Endothelial cell (in vitro differentiated cells): Measurements from ENCODE around the gene UBAC2. TPM values are rescaled to one million over a fixed set of nuclear protein-coding genes. Genes with fewer than 3 reads are reported as not detected.
"Not testable (repeated sequence)": the region's sequence is repeated elsewhere in the genome, so short reads cannot be mapped to it uniquely, and the experiment has no call there.

ENCODE experiments used
- DNase-seq: peaks from one replicate; pipeline ENCODE4 v3.0.0; 2021; ENCODE audit warnings: low spot score
- H3K27ac Mint-ChIP-seq: one replicate; pipeline ENCODE4 v1.8.0; 2021; ENCODE audit warnings: mixed read lengths, inconsistent platforms; ENCODE audit not compliant: unreplicated experiment
- H3K27me3 Mint-ChIP-seq: one replicate; pipeline ENCODE4 v1.8.0; 2021; ENCODE audit warnings: mild to moderate bottlenecking, moderate library complexity, mixed read lengths, inconsistent platforms; ENCODE audit not compliant: unreplicated experiment
- H3K36me3 Mint-ChIP-seq: one replicate; pipeline ENCODE4 v1.8.0; 2021; ENCODE audit warnings: mild to moderate bottlenecking, low read depth, mixed read lengths, inconsistent platforms; ENCODE audit not compliant: unreplicated experiment
- H3K4me1 Mint-ChIP-seq: one replicate; pipeline ENCODE4 v1.8.0; 2021; ENCODE audit warnings: mild to moderate bottlenecking, mixed read lengths, inconsistent platforms; ENCODE audit not compliant: unreplicated experiment
- H3K4me3 Mint-ChIP-seq: one replicate; pipeline ENCODE4 v1.8.0; 2021; ENCODE audit warnings: mild to moderate bottlenecking, mixed read lengths, inconsistent platforms; ENCODE audit not compliant: unreplicated experiment
- H3K9me3 Mint-ChIP-seq: one replicate; pipeline ENCODE4 v1.8.0; 2021; ENCODE audit warnings: mixed read lengths, inconsistent platforms; ENCODE audit not compliant: unreplicated experiment
- total RNA-seq: library from RNA; stranded (reverse); fragmentation: NEBNext Ultra II Directional; extraction: Animal tissue kit (Norgen Biotek cat#: 25700); gene quantifications from one replicate; pipeline ENCODE4 v1.2.1, GENCODE V29; 2021; ENCODE audit not compliant: unreplicated experiment
- TF ChIP-seq, protein P1 (sequence below): fragments of 200-600 bp; sonication (generic); IDR thresholded peaks from one replicate; pipeline ENCODE4 v1.5.0; 2021; ENCODE audit warnings: antibody characterized with exemption; ENCODE audit not compliant: unreplicated experiment

Gene UBAC2
- total RNA-seq, 1 donor from 2014 or later, result 58.6 TPM

DNA sequence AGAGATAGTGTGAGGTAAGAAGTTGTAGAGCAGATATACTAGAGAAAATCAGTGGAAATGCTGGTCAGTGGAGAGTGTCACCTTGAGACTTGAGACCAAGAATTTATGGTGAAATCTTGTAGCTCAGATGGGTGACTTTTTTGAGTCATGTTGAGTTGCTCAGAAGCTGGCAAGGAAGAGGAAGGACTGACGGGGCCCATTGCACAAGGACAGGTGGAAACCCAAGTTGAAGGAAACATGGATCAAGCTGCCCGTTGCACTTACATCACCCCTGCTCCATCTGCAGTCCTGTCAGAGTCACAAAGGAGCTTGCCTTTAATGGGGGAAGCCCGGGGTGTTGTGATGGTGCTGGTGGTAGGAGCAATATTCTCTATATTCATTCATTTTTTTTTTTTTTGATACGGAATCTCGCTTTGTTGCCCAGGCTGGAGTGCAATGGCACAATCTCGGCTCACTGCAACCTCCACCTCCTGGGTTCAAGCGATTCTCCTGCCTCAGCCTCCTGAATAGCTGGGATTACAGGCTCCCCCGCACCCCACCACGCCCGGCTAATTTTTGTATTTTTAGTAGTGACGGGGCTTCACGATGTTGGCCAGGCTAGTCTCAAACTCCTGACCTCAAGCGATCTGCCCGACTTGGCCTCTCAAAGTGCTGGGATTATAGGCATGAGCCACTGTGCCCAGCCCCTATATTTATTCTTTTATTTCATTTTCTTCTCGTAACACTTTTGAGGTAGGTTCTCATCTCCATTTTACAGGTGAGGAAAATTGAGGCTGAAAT, 27.4 kb downstream of the UBAC2 start:
- peaks cover 12% of the 10 kb centered on the region for H3K4me1 Mint-ChIP-seq
- no peak overlapping the region for H3K4me3 Mint-ChIP-seq
- no peak for DNase-seq
- peaks cover 2% of the 10 kb centered on the region for H3K27me3 Mint-ChIP-seq
- TF ChIP-seq, protein P1, sequence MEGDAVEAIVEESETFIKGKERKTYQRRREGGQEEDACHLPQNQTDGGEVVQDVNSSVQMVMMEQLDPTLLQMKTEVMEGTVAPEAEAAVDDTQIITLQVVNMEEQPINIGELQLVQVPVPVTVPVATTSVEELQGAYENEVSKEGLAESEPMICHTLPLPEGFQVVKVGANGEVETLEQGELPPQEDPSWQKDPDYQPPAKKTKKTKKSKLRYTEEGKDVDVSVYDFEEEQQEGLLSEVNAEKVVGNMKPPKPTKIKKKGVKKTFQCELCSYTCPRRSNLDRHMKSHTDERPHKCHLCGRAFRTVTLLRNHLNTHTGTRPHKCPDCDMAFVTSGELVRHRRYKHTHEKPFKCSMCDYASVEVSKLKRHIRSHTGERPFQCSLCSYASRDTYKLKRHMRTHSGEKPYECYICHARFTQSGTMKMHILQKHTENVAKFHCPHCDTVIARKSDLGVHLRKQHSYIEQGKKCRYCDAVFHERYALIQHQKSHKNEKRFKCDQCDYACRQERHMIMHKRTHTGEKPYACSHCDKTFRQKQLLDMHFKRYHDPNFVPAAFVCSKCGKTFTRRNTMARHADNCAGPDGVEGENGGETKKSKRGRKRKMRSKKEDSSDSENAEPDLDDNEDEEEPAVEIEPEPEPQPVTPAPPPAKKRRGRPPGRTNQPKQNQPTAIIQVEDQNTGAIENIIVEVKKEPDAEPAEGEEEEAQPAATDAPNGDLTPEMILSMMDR, result no peak
- peaks cover 3% of the 10 kb centered on the region for H3K36me3 Mint-ChIP-seq
- no peak overlapping the region for H3K27ac Mint-ChIP-seq
- H3K9me3 Mint-ChIP-seq, result no peaks in the 10 kb centered on the region

DNA sequence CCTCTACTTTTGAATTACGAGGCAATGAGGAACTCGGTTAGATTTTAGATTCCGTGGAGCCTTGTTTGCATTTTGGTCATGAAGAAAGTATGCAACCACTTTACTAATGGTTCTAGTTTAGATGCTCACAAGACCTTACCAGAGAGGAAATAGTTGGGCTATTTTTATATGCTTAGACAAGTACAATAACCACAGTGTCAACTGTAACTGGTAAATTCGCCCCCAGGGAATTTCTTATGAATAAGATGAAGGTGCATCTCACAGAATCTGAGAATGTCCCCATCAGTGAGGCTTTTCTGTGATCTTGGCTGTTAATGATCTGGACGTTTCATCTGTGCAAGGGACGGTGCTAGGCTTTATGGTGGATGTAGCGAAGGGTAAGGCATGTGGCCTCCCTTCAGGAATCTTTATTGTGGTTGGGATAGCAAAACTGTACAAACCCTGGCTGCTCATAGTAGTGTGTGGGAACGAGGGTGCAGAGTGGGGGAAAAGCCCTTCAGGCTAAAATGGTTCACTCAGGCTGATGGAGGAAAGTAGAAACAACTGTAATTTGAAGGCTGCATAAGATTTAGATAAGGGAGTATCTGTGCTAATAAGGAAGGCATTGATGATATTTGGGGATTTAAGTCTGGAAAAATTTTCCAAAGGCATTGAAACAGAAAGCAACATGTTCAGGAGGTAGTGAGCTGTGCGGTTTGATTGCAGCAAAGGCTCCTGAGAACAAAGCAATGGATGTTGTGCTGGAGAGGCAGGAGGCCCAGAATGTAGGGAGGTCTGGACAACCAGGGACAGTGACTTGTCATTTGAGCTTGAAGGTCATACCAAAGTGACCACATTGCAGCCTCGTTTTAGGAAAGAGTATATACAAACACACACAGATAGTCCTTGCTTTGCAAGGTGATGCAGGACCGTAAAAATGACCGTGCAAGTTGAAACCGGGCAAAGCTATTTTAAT, 28.4 kb downstream of the UBAC2 start:
- Mint-ChIP-seq H3K4me1 (peaks cover 12% of the 10 kb centered on the region), H3K4me3 (no peak overlapping the region), H3K27me3 (peaks cover 2% of the 10 kb centered on the region), H3K27ac (no peak overlapping the region), H3K36me3 (peaks cover 3% of the 10 kb centered on the region), H3K9me3 (no peaks in the 10 kb centered on the region)
- TF ChIP-seq, protein P1, result no peak
- no peak for DNase-seq

DNA sequence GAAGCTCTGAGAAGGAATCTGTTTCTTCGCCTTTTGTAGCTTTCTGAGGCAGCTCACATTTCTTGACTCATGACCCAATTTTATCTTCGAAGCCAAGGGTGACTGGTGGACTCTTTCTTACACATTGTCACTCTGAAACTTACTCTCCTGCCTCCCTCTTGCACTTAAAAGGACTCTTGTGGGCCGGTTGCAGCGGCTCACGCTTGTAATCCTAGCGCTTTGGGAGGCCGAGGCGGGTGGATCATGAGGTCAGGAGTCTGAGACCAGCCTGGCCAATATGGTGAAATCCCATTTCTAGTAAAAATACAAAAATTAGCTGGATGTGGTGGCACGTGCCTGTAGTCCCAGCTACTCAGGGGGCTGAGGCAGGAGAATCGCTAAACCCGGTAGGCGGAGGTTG, 29.9 kb downstream of the UBAC2 start:
- DNase-seq, H3K4me3 Mint-ChIP-seq, H3K36me3 Mint-ChIP-seq, H3K27ac Mint-ChIP-seq, H3K9me3 Mint-ChIP-seq, H3K27me3 Mint-ChIP-seq: not testable (repeated sequence)
- H3K4me1 Mint-ChIP-seq, result peaks cover 12% of the 10 kb centered on the region

DNA sequence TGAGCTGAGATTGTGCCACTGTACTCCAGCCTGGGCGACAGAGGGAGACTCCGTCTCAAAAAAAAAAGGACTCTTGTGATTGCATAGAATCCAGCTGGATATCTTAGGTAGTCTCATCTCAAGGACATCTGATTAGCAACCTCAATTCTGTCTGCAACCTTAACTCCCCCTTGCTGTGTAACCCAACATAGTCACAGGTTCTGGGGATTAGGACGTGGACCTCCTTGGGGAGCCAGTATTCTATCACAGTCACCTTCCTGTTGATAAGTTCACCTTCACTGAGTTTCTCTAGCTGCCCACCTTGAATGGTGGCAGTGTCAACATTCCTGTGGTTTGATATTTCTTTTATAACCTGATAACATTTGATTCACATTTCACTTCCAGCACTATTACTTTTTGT, 30.3 kb downstream of the UBAC2 start:
- Mint-ChIP-seq H3K4me3 (no peak overlapping the region), H3K27me3 (peaks cover under 1% of the 10 kb centered on the region), H3K9me3 (no peaks in the 10 kb centered on the region), H3K4me1 (peaks cover 12% of the 10 kb centered on the region), H3K36me3 (peaks cover 3% of the 10 kb centered on the region), H3K27ac (no peak overlapping the region)
- no peak for DNase-seq
- TF ChIP-seq, protein P1, result no peak

DNA sequence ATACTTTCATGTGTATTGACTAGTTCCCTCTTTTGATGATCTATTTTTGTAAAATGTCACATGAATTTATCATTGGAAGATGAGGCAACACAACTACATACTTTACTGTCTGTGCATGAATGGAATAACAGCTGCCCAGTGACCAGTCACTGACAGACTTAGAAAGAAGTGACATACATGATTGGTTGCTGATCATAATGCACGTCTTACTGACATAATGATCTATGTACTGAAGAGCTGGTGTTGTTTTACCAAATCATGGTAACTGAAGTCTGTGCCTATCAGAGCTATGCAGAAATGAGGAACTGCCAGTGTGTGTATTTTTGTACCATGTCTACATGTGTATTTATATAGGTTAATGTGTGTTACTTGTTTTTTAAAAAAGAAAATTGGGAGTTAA, 31.1 kb downstream of the UBAC2 start:
- peaks cover 3% of the 10 kb centered on the region for H3K36me3 Mint-ChIP-seq
- no peaks in the 10 kb centered on the region for H3K27me3 Mint-ChIP-seq
- DNase-seq, result no peak
- no peak overlapping the region for H3K4me3 Mint-ChIP-seq
- H3K9me3 Mint-ChIP-seq, result no peaks in the 10 kb centered on the region
- TF ChIP-seq, protein P1, result no peak
- peaks cover 12% of the 10 kb centered on the region for H3K4me1 Mint-ChIP-seq
- no peak overlapping the region for H3K27ac Mint-ChIP-seq
